ENCODE measurements around the gene EPM2A.

The EPM2A gene

DNA sequence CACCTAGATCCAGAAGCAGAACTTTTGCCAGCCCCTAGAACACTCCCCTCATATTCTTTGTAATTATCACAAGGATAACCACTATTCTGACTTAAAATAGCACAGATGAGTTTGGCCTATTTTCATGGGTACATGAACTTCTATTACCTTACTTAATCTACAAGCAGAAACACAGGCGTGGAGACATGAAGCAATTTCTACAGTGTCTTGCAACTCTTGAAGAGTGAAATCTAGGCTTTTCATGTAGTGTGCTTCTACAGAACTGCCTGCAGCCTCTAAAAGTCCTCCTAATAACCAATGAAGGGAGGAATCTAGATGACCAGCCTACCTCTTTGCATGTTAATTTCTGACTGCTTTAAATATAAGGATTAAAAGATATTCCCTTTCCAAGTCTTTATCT is 82.7 kb downstream of the EPM2A start:
- FAIRE-seq (no peak), DNase-seq (ENCODE audit: insufficient read length, low spot score) (no peak)
- no peak for TF ChIP-seq POLR2AphosphoS5 (IDR thresholded peaks at IDR 0.05; ENCODE audit: low read depth, low read length)
- TF ChIP-seq TAF1 (IDR thresholded peaks at IDR 0.05; ENCODE audit: low read depth, low read length), result no peak
- TF ChIP-seq SPI1 (IDR thresholded peaks at IDR 0.05; ENCODE audit: low read depth, low read length), result no peak

DNA sequence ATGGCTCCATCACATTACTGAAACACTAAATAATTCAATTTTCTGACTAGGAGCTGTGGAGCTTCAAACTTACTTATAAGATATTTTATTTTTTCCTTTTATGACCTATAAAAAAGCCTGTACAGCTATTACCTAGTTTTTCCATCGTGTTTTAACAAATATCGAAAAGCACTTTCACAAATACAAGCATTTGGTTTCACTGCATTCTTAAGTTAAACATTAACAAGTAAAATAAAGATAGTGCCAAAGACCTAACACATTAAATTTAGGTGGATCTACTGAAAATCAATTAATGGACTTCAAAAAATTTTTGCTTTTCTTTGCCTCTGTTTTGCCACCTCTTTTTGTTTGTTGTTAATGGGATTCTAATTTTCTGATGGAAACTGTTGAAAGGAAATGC is 83.3 kb downstream of the EPM2A start:
- DNase-seq (ENCODE audit: insufficient read length, low spot score), result no peak
- TF ChIP-seq SPI1 (IDR thresholded peaks at IDR 0.05; ENCODE audit: low read depth, low read length) (no peak), TAF1 (IDR thresholded peaks at IDR 0.05; ENCODE audit: low read depth, low read length) (no peak), PAX5 (IDR thresholded peaks at IDR 0.05; ENCODE audit: insufficient read depth, low read length, severe bottlenecking) (no peak), POU2F2 (IDR thresholded peaks at IDR 0.05; ENCODE audit: low read depth, low read length) (no peak), POLR2AphosphoS5 (IDR thresholded peaks at IDR 0.05; ENCODE audit: low read depth, low read length) (no peak), POLR2A (IDR thresholded peaks at IDR 0.05; ENCODE audit: low read depth, low read length) (no peak)
- no peak for FAIRE-seq

DNA sequence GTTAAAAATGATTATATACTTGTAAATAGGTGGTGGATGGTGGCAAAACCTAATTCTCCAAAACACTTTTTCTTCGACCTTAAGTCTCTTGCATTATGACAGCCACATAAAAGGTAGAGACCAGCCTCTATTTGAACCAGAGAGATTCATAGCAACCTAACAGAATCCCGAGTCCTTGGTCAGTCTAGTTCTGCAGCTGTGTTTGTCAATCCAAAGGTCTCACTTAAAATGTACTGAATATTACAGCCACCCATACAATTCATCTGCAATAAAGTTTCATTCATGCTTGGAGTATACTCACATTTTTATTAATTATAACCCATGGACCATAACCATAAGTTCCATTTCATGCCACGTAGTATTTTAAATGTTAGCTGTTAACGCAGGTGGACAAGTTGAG is 87.2 kb downstream of the EPM2A start:
- DNase-seq (ENCODE audit: insufficient read length, low spot score), result no peak
- no peak for FAIRE-seq
- TF ChIP-seq POLR2AphosphoS5 (IDR thresholded peaks at IDR 0.05; ENCODE audit: low read depth, low read length) (no peak), TAF1 (IDR thresholded peaks at IDR 0.05; ENCODE audit: low read depth, low read length) (no peak), POU2F2 (IDR thresholded peaks at IDR 0.05; ENCODE audit: low read depth, low read length) (no peak), POLR2A (IDR thresholded peaks at IDR 0.05; ENCODE audit: low read depth, low read length) (no peak), PAX5 (IDR thresholded peaks at IDR 0.05; ENCODE audit: insufficient read depth, low read length, severe bottlenecking) (no peak), SPI1 (IDR thresholded peaks at IDR 0.05; ENCODE audit: low read depth, low read length) (no peak)

DNA sequence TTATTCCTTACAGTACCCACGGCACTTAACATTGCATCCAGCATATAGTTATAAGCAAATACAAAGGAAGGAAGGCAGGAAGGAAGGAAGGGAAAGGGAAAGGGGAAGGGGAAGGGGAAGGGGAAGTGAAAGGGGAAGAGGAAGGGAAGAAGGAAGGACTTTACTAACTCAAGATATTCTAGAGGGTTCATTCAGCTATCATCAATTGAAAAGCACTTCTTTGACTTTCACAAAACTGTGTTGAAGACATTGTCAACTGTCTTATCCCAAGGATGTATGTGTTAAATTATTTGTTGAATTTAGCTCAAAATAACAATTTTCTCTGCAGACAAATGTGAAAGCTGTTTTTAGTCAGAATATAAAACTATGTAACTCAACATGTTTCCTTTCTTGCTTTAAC is 87.7 kb downstream of the EPM2A start:
- no peak for TF ChIP-seq PAX5 (IDR thresholded peaks at IDR 0.05; ENCODE audit: insufficient read depth, low read length, severe bottlenecking)
- TF ChIP-seq POLR2A (IDR thresholded peaks at IDR 0.05; ENCODE audit: low read depth, low read length), result no peak
- no peak for TF ChIP-seq POLR2AphosphoS5 (IDR thresholded peaks at IDR 0.05; ENCODE audit: low read depth, low read length)
- TF ChIP-seq SPI1 (IDR thresholded peaks at IDR 0.05; ENCODE audit: low read depth, low read length), result no peak
- no peak for TF ChIP-seq POU2F2 (IDR thresholded peaks at IDR 0.05; ENCODE audit: low read depth, low read length)
- FAIRE-seq (peak; percentile 9), DNase-seq (ENCODE audit: insufficient read length, low spot score) (no peak)

DNA sequence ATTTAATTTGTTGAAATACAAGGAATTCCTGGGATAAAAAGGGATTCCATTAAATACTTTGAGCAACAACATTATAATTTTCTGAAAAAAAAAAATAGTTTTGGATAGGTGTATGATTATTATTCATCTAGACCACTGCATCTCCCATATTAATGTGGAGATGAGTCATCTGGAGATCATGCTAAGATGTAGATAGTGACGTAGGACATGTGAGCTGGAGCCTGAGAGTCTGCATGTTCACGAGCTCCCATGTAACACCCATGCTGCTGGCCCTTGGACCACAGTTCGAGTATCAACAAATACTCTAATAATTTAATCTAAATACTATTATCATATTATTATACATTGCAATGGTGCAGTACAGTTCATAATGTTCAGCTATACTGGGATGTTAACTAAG is 91.6 kb downstream of the EPM2A start:
- DNase-seq (ENCODE audit: insufficient read length, low spot score) (no peak), FAIRE-seq (no peak)
- TF ChIP-seq POLR2AphosphoS5 (IDR thresholded peaks at IDR 0.05; ENCODE audit: low read depth, low read length) (no peak), POLR2A (IDR thresholded peaks at IDR 0.05; ENCODE audit: low read depth, low read length) (no peak), PAX5 (IDR thresholded peaks at IDR 0.05; ENCODE audit: insufficient read depth, low read length, severe bottlenecking) (no peak), SPI1 (IDR thresholded peaks at IDR 0.05; ENCODE audit: low read depth, low read length) (no peak), POU2F2 (IDR thresholded peaks at IDR 0.05; ENCODE audit: low read depth, low read length) (no peak), TAF1 (IDR thresholded peaks at IDR 0.05; ENCODE audit: low read depth, low read length) (no peak)

DNA sequence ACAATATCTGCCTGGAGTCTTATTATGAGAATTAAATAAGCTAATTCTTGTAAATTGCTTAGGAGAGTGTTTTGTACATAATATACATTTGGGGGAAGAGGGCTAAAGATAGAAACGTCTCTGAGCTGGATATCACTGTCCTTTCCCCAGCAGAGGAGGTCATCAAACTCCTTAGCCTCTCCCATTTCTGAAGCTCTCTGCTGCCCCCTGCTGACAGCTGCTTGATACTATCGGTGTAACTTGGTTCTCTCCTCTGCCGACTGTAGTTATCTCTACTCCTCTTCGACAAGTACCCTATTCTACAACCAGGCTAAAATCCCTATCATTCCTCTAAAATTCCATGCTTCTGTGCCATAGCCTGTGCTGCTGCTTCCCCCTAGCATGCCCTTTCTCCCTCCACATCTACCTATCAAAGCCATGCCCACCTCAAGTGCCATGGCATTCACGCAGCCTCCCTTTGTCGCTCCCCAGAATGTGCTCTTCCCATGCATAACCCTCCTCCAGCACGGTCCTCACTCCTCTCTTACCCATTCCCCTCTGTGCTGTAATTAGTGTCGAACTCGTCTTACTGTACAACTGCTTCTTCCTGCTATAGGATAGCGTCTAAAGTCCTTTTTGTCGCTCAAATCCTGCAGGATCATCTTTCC is 101.2 kb downstream of the EPM2A start:
- FAIRE-seq (peak; percentile 78), DNase-seq (ENCODE audit: insufficient read length, low spot score) (peak; percentile 35)
- TF ChIP-seq POU2F2 (IDR thresholded peaks at IDR 0.05; ENCODE audit: low read depth, low read length) (no peak), POLR2A (IDR thresholded peaks at IDR 0.05; ENCODE audit: low read depth, low read length) (no peak), PAX5 (IDR thresholded peaks at IDR 0.05; ENCODE audit: insufficient read depth, low read length, severe bottlenecking) (no peak), SPI1 (IDR thresholded peaks at IDR 0.05; ENCODE audit: low read depth, low read length) (no peak), TAF1 (IDR thresholded peaks at IDR 0.05; ENCODE audit: low read depth, low read length) (no peak), POLR2AphosphoS5 (IDR thresholded peaks at IDR 0.05; ENCODE audit: low read depth, low read length) (no peak)

DNA sequence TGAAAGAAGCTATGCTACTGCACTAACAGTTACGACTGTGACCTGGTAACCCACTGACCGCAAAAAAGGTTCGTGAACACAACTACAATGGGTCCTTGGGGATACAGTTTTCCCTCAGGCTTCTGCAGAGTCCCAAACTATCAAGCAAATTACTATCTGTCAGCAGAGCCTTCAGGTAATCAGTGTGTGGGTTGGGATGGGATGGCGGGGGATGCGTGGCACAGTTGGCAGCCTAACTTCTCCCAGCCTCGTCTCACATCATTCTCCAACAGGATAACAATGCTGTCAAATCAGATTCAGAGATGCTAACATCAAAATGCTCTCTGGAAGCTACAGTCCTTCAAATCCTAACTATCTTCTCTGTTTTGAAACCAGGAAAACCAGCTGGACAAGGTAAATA is 102.3 kb downstream of the EPM2A start:
- DNase-seq (ENCODE audit: insufficient read length, low spot score), result no peak
- no peak for FAIRE-seq

DNA sequence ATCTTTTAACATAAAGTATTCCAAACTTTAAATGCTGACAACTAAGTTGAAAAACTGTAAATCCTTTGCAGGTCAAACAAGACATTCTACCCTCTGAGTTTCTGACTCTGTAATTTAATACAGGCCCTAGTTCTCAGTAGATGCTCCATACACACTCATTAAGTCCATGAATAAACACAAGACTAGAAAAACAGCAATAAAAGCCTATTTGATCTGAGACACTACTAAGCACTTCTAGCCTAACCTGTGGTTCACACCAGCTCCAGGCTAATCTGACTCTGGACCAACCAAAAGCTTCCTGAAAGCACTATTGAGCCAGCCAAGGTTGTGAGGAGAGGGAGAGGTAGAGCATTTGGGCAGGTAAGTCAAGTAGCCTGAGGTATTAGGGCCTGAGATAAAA is 103.9 kb downstream of the EPM2A start:
- FAIRE-seq (no peak), DNase-seq (ENCODE audit: insufficient read length, low spot score) (no peak)
- TF ChIP-seq POLR2AphosphoS5 (IDR thresholded peaks at IDR 0.05; ENCODE audit: low read depth, low read length) (no peak), POLR2A (IDR thresholded peaks at IDR 0.05; ENCODE audit: low read depth, low read length) (no peak), POU2F2 (IDR thresholded peaks at IDR 0.05; ENCODE audit: low read depth, low read length) (no peak)

More for the DNA sequence above, 102.3 kb downstream of the EPM2A start:
- TF ChIP-seq POU2F2 (IDR thresholded peaks at IDR 0.05; ENCODE audit: low read depth, low read length) (no peak), SPI1 (IDR thresholded peaks at IDR 0.05; ENCODE audit: low read depth, low read length) (no peak), POLR2AphosphoS5 (IDR thresholded peaks at IDR 0.05; ENCODE audit: low read depth, low read length) (no peak), TAF1 (IDR thresholded peaks at IDR 0.05; ENCODE audit: low read depth, low read length) (no peak), PAX5 (IDR thresholded peaks at IDR 0.05; ENCODE audit: insufficient read depth, low read length, severe bottlenecking) (no peak), POLR2A (IDR thresholded peaks at IDR 0.05; ENCODE audit: low read depth, low read length) (no peak)

DNA sequence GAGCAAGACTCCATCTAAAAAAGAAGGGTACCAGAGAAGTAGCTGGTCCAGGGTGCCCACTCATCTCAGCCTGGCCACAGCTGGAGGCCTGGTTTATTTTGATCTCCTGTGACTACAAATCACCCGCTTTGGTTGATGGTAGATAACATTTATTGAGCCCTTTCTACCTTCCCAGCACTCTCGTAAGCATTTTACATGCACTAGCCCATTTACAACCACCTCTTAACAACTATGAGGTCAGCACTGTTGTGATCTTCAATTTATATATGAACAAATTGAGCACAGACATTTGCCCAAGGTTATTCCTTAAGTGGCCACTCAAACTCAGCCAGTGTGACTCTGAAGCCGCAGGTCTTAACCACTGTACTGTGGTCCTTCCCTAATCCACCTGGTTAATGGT is 104.7 kb downstream of the EPM2A start:
- FAIRE-seq, result no peak
- DNase-seq (ENCODE audit: insufficient read length, low spot score), result no peak
- TF ChIP-seq POLR2A (IDR thresholded peaks at IDR 0.05; ENCODE audit: low read depth, low read length) (no peak), TAF1 (IDR thresholded peaks at IDR 0.05; ENCODE audit: low read depth, low read length) (no peak), SPI1 (IDR thresholded peaks at IDR 0.05; ENCODE audit: low read depth, low read length) (no peak), POLR2AphosphoS5 (IDR thresholded peaks at IDR 0.05; ENCODE audit: low read depth, low read length) (no peak), POU2F2 (IDR thresholded peaks at IDR 0.05; ENCODE audit: low read depth, low read length) (no peak), PAX5 (IDR thresholded peaks at IDR 0.05; ENCODE audit: insufficient read depth, low read length, severe bottlenecking) (no peak)

DNA sequence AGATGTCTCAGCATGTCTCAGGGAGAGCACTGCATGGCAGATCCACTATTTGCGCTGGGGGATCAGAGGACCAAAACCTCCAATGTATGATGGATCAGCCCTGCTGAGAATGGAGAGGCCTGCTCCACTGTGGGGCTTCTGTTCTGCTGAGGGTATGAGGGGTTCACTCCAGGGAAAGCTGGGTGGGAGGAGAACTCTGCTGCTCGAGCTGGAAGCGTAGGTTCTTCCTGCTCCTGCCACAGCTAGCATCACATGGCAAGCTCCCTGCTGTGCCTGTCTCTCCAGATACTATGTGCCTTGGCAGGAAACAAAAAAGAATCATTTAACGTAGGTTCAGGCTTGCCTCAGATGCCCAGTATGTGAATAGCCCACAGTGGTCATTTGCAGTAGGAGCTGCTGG is 105.8 kb downstream of the EPM2A start:
- no peak for TF ChIP-seq POU2F2 (IDR thresholded peaks at IDR 0.05; ENCODE audit: low read depth, low read length)
- no peak for TF ChIP-seq SPI1 (IDR thresholded peaks at IDR 0.05; ENCODE audit: low read depth, low read length)
- no peak for TF ChIP-seq PAX5 (IDR thresholded peaks at IDR 0.05; ENCODE audit: insufficient read depth, low read length, severe bottlenecking)
- TF ChIP-seq TAF1 (IDR thresholded peaks at IDR 0.05; ENCODE audit: low read depth, low read length), result no peak
- no peak for TF ChIP-seq POLR2AphosphoS5 (IDR thresholded peaks at IDR 0.05; ENCODE audit: low read depth, low read length)
- TF ChIP-seq POLR2A (IDR thresholded peaks at IDR 0.05; ENCODE audit: low read depth, low read length), result no peak
- FAIRE-seq (no peak), DNase-seq (ENCODE audit: insufficient read length, low spot score) (no peak)

Measured in GM12891 (cell line).